ENCODE data around the gene MUSK.
"Not testable (repeated sequence)": the region's sequence is repeated elsewhere in the genome, so short reads cannot be mapped to it uniquely, and the experiment has no call there.

MUSK gene

DNA sequence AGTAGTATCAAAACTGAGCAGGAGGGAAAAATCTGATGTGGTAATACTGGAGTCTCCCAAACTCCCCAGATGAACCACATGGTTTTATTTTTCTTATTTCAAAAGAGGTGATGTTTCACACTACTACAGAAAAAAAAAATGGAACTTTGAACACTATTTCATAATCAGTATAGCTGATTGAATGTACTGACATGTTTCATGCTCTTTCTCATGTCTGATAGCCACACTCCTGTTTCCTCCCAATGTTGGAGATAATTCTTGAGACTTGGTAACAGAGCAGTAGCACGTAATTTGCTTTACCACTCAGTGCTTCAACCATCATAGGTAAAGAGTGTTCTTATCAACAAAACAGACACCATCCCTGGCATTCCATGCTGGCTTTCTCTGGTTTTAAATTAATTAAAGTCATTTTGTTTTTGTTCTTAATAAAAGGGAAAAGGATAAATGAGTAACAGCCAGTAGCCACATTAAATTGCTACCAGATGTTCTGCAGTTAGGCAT is 85.2 kb downstream of the MUSK start:
- in situ Hi-C loops (cut with HindIII; ENCODE audit: low sequenced_read_pairs): no loop called here

- in situ Hi-C loops (cut with HindIII; ENCODE audit: low sequenced_read_pairs): no loop called here
Observed at GRCh38 chr9:110755179-110755578, 86.6 kb downstream of the MUSK start.

GRCh38 chr9:110758201-110758600 is 89.6 kb downstream of the MUSK start:
- in situ Hi-C loops (cut with HindIII; ENCODE audit: low sequenced_read_pairs): no loop called here

GRCh38 chr9:110762783-110763182 is 94.2 kb downstream of the MUSK start:
- in situ Hi-C loops (cut with HindIII; ENCODE audit: low sequenced_read_pairs): no loop called here

GRCh38 chr9:110763568-110763967 is 95.0 kb downstream of the MUSK start:
- in situ Hi-C loops (cut with HindIII; ENCODE audit: low sequenced_read_pairs): no loop called here

DNA sequence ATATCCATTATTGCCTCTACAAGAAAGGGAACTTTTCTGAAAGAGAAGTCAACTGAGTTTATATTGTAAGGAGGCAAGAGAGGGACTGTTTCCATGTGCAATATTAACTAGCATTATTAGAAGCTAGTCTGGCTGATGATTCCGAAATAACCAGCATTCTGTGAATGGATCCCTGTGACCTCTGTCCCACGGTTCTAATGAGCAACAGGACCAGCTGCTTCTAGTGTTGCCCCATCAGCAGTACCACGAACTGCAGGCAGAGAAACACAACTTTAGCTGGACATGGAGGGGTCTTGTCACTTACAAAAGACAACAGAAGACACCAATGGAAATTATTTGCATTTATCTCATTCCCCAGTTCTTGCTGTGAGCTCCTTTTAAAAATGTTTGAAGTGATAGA is 95.4 kb downstream of the MUSK start:
- in situ Hi-C loops (cut with HindIII; ENCODE audit: low sequenced_read_pairs): no loop called here

GRCh38 chr9:110765926-110766325 is 97.3 kb downstream of the MUSK start:
- in situ Hi-C loops (cut with HindIII; ENCODE audit: low sequenced_read_pairs): no loop called here

GRCh38 chr9:110767559-110768063 is 99.0 kb downstream of the MUSK start:
- in situ Hi-C loops (cut with HindIII; ENCODE audit: low sequenced_read_pairs): no loop called here

DNA sequence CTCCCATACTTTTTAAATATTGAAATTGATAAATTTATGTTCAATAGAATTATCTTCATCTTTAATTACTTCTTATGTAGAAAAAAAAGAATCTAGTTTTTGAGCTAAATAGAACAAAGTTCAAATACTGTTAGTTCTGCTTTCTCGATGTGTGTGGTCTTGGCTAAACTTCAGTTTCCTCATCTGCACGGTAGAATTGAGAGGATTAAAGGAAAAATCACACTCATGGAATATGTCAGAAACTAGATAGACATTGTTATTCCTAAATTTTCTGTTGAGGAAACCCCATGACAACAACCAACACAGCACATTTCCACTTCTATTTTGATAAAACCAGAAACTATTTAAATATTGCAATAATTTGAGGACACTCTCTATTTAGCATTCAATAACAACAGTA is 100.3 kb downstream of the MUSK start:
- in situ Hi-C loops (cut with HindIII; ENCODE audit: low sequenced_read_pairs): no loop called here

GRCh38 chr9:110769667-110770066 is 101.1 kb downstream of the MUSK start:
- in situ Hi-C loops (cut with HindIII; ENCODE audit: low sequenced_read_pairs): no loop called here

GRCh38 chr9:110775724-110776123 is 107.1 kb downstream of the MUSK start:
- in situ Hi-C loops (cut with HindIII; ENCODE audit: low sequenced_read_pairs): no loop called here

- in situ Hi-C loops (cut with HindIII; ENCODE audit: low sequenced_read_pairs): no loop called here
Observed at GRCh38 chr9:110776221-110776620, 107.6 kb downstream of the MUSK start.

DNA sequence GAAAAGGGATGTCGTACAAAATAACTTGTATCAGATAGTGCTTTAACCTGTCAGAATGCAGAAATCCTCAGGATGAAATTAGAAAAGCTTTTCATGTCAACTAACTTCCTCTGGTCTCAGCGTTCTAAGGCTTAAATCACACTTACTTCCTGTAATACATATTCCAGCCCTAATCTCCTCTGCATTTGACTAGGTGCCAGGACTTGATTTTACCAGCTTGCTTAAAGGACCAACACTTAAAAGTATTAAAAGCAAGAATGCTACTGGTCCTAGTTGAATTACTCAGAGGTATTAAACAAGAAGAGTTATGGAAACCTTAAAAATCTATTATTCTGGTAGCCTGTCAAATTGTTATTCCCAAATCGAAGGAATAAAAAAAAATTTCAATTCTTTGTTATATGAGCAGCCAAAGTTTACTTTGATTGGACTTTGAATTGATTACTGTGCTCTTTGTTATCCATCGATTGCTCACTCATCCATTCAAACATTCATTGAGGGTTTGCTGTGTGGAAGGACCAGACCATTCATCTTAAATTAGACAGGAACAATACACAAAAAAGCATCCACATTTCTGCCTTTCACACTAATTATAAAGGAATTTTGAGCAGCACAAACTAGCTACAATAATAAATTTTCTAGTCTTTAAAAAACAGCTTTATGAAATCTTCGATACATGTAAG is 108.7 kb downstream of the MUSK start:
- in situ Hi-C loops (cut with HindIII; ENCODE audit: low sequenced_read_pairs): no loop called here

- in situ Hi-C loops (cut with HindIII; ENCODE audit: low sequenced_read_pairs): no loop called here
Observed at GRCh38 chr9:110777876-110778215, 109.3 kb downstream of the MUSK start.

- in situ Hi-C loops (cut with HindIII; ENCODE audit: low sequenced_read_pairs): no loop called here
Observed at GRCh38 chr9:110782701-110783100, 114.1 kb downstream of the MUSK start.

DNA sequence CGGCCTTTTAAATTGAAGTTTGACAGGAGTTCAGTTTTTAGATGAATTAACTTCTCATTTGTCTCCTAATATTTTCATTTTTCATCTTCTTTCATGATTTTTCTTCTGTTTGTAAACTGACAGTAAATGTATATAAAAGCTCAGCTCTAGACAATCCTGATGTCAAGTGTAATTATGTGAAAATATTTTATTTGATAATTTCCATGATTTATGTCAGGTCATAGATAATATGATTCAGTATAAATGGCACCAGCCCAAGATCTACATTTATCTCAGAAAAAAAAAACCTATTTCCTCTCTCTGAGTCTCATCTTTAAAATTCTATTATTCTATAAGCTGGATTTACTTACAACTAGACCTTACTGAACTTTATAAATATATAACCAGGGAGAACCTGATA is 115.7 kb downstream of the MUSK start:
- in situ Hi-C loops (cut with HindIII; ENCODE audit: low sequenced_read_pairs): no loop called here

GRCh38 chr9:110785166-110785565 is 116.6 kb downstream of the MUSK start:
- in situ Hi-C loops (cut with HindIII; ENCODE audit: low sequenced_read_pairs): no loop called here

DNA sequence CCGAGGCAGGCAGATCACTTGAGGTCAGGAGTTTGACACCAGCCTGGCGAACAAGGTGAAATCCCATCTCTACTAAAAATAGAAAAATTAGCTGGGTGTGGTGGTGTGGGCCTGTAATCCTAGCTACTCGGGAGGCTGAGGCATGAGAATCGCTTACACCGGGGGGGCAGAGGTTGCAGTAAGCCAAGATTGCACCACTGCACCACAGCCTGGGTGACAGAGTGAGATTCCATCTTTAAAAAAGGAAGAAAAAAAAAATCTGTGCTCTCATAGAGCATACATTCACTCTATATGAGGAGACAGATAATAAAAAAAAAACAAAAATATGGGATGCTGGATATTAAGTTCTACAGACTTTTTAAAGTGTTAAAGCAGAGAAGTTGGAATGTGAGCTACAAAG is 119.8 kb downstream of the MUSK start:
- in situ Hi-C loops (cut with HindIII; ENCODE audit: low sequenced_read_pairs): not testable (repeated sequence)

DNA sequence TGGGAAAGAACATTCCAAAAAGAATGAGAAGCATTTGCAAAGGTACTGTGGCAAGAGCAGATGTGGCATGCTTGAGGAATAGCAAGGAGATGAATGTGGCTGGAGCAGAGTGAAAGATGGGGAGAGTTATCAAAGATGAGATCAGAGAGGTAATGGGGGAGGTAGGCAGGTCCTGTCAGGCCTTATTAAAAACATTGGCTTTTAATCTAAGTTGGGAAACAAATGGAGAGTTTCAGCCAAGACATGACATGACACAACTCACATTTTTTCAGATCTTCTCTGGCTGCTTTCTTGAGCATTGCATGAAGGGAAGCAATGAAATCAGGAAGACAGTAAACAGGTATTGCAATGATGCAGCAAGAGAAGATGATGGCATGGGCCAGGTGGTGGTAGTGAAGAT is 120.3 kb downstream of the MUSK start:
- in situ Hi-C loops (cut with HindIII; ENCODE audit: low sequenced_read_pairs): no loop called here

GRCh38 chr9:110797611-110798010 is 129.0 kb downstream of the MUSK start:
- in situ Hi-C loops (cut with HindIII; ENCODE audit: low sequenced_read_pairs): no loop called here

DNA sequence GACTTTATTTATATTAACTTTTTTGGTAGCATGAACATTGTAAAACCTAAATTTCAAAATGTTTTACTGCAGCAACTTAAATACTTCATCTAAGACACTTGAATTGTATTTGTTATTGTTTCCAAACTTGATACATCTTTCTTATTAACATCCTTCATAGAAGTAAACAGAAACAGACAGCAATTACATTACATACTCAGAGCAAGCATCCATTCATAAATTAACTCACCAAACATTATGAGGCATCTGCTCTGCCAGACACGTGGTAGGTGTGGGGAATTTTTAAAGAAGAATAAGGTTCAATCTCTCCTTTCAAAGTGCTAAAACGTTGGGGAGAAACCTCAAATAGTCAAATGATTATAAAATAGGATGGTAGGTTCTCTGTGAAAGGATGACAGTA is 130.8 kb downstream of the MUSK start:
- in situ Hi-C loops (cut with HindIII; ENCODE audit: low sequenced_read_pairs): no loop called here

GRCh38 chr9:110801426-110801825 is 132.8 kb downstream of the MUSK start:
- in situ Hi-C loops (cut with HindIII; ENCODE audit: low sequenced_read_pairs): no loop called here

DNA sequence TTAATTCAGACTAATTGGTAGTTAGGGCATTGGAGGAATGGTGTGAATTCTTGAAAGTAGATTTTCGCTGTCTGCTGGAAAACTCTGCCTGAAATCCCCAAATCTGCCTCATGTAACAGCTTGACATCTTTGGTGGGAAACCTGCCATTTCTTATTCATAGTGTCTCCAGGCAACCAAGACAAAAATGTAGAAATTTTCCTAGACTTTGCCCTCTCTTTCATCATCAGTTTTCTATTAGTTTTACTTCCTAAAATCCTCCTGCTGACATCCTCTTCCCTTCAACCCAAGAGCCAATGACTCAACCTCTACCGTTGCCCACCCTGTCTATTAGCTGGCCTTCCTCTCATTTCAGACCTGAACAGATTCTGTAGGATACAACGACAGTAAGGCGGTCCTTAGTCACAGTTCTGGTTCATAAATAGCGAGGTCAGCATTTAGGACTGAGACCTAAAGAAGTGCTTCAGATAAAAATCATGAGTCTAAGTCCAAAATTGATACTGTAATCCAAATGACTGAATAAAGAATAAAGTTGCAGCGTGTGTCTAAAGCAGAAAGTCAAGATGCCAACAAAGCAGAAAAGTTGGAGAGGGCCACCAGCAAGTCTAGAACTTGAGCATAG is 133.9 kb downstream of the MUSK start:
- in situ Hi-C loops (cut with HindIII; ENCODE audit: low sequenced_read_pairs): no loop called here
